H1 (cell line): Measurements from ENCODE around the gene CAMKK1.

Experiments
- CTCF ChIP-seq, 3 experiments: IDR thresholded peaks; 1 replicate in 2 of 3; 2 replicates in 1 of 3; pipeline versions ENCODE4 v1.5.1 to v1.6.1; 2011; ENCODE audit warnings: low read length in 3 of 3, mild to moderate bottlenecking in 3 of 3, inconsistent platforms in 2 of 3, low read depth in 1 of 3, moderate library complexity in 1 of 3; ENCODE audit not compliant: insufficient read depth in 1 of 3; ENCODE audit errors: control extremely low read depth in 1 of 3
- GABPA ChIP-seq: IDR thresholded peaks from 2 replicates; pipeline ENCODE4 v1.6.1; 2011; ENCODE audit warnings: mild to moderate bottlenecking, low read length, moderate library complexity, borderline replicate concordance; ENCODE audit not compliant: insufficient read depth
- POLR2AphosphoS5 ChIP-seq: IDR thresholded peaks from 2 replicates; pipeline ENCODE4 v1.6.1; 2011; ENCODE audit warnings: low read depth, low read length
- RAD21 ChIP-seq, 2 experiments: IDR thresholded peaks in 1 of 2; conservative IDR thresholded peaks in 1 of 2; 2 replicates each; pipeline ENCODE4 v1.6.1; 2011; ENCODE audit warnings: low read depth in 2 of 2, low read length in 2 of 2, improper control_type of control experiment in 1 of 2, inconsistent platforms in 1 of 2, mild to moderate bottlenecking in 1 of 2, moderate library complexity in 1 of 2
- RFX5 ChIP-seq: IDR thresholded peaks from 2 replicates; pipeline ENCODE4 v1.6.1; 2011; ENCODE audit warnings: low read depth, low read length, improper control_type of control experiment, borderline replicate concordance

- no peak for TF ChIP-seq CTCF (IDR thresholded peaks at IDR 0.05; ENCODE audit: control extremely low read depth in 1 of 3, insufficient read depth in 1 of 3, low read depth in 1 of 3, low read length in 3 of 3)
- no peak for TF ChIP-seq POLR2AphosphoS5
- no peak for TF ChIP-seq RFX5
- no peak for TF ChIP-seq GABPA
- TF ChIP-seq RAD21 (IDR thresholded peaks at IDR 0.05 in 1 of 2, conservative IDR thresholded peaks at IDR 0.05 in 1 of 2; ENCODE audit: low read depth in 2 of 2, low read length in 2 of 2) = no peak
Measured at GRCh38 chr17:3919123-3919624, 26.3 kb upstream of the CAMKK1 start.
